Measurements from ENCODE around the gene SDF4. TPM values are rescaled to one million over a fixed set of nuclear protein-coding genes. Genes with fewer than 3 reads are reported as not detected.

The SDF4 gene
- total RNA-seq, 2 donors from 2014 or later, result 85.9 to 95.6 TPM

DNA sequence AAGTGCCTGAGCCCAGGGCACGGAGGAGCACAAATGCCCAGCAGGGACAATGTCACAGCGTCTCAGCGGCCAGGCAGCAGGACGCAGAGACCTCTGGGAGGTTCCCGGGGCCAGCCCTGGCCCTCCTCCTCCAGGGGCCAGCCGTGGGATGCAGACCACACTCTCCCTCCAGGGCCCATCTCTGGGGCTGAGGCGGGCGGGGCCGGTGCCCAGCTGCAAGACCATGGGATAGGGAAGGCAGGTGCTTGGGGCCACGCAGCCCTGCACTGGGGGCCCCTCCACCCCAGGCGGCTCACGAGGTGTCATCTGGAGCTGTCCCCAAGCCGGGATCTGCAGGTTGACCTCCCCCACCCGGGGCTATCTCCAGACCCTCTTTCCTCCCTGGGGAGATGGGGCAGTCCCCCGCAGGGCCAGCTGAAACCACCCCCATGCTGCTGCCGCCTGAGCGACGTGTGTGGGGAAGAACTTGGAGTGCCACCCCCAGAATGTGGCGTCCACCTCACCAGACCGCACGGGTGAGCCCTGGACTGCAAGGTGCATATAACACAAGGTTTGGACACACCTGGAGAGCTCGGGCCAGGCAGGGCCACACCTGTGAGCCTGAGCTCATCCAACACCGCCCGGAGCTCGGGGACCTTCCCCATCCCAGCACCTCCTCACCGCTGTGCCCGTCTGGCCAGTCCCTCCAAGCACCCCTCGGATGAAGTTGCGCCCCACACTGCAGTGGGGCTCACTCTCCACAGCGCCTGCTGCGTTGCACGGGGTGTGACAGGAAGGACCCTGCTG lies 62.2 kb downstream of the SDF4 start:
- Mint-ChIP-seq H3K36me3 (ENCODE audit: low read depth) (peaks cover 2% of the 10 kb centered on the region), H3K27me3 (ENCODE audit: insufficient read depth) (peaks cover 4% of the 10 kb centered on the region), H3K27ac (no peak overlapping the region), H3K4me1 (no peaks in the 10 kb centered on the region), H3K4me3 (no peak overlapping the region), H3K9me3 (no peaks in the 10 kb centered on the region)
- Histone ChIP-seq H3K4me3 (ENCODE audit: low read length) (no peak overlapping the region), H3K27me3 (ENCODE audit: control insufficient read depth, insufficient read depth, low read length, poor library complexity, severe bottlenecking) (no peaks in the 10 kb centered on the region), H3K9me3 (ENCODE audit: control insufficient read depth, low read length) (no peaks in the 10 kb centered on the region), H3K36me3 (ENCODE audit: control insufficient read depth, insufficient read depth, low read length) (no peaks in the 10 kb centered on the region), H3K4me1 (ENCODE audit: control insufficient read depth, insufficient read depth, low read length) (no peaks in the 10 kb centered on the region), H3K27ac (ENCODE audit: low read depth, low read length) (no peak overlapping the region), H3K9ac (ENCODE audit: extremely low read depth, low read length, poor library complexity, severe bottlenecking) (no peak overlapping the region)
- TF ChIP-seq, protein P1, sequence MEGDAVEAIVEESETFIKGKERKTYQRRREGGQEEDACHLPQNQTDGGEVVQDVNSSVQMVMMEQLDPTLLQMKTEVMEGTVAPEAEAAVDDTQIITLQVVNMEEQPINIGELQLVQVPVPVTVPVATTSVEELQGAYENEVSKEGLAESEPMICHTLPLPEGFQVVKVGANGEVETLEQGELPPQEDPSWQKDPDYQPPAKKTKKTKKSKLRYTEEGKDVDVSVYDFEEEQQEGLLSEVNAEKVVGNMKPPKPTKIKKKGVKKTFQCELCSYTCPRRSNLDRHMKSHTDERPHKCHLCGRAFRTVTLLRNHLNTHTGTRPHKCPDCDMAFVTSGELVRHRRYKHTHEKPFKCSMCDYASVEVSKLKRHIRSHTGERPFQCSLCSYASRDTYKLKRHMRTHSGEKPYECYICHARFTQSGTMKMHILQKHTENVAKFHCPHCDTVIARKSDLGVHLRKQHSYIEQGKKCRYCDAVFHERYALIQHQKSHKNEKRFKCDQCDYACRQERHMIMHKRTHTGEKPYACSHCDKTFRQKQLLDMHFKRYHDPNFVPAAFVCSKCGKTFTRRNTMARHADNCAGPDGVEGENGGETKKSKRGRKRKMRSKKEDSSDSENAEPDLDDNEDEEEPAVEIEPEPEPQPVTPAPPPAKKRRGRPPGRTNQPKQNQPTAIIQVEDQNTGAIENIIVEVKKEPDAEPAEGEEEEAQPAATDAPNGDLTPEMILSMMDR (conservative IDR thresholded peaks at IDR 0.05), result no peak
- WGBS, 2 experiments (ENCODE audit: insufficient coverage in 1 of 2, insufficient read length in 1 of 2), result 84 to 88% methylated on average over 20 to 32 of the region's 32 CpGs
- DNase-seq, result peak; percentile 45

DNA sequence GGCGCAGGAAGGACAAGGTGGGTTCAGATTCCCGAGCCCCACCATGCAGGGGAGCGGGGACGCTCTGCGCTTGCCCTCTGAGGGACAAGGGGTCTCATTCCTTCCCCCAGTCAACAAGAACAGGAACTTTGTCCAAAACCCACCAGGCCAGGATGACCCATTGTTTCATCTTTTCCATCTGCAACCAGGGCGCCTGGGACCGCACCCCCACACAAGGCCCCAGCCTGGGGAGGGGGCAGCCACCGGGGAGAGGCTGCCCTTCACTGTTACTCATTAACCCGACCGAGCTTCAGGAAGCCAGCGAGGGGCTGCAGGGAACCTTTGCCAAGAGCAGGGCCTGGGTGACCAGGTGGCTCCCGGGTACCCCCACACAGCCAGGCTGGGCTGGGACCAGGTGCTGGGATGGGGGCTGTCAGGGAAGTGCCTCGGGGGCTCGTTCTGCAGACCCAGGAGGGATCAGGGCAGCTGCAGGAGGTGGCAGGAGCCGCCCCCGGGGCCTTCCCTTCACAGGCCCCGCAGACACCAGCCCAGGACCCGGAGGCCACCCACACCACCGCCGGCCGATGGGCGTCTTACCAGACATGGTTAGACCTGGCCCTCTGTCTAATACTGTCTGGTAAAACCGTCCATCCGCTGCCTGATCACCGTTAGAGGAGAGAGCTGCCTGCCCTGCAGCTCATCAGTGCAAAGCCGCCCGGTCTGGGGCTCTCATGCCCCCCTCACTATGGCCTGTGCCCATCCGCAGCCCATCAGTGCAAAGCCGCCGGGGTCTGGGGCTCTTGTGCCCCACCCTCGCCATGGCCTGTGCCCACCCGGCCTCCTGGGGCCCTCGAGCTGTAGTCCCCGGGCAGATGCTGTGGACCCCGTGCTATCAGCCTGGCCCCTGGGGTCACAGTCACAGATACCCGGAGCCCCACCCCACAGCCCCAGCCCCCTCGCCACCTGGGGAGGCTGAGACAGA lies 63.1 kb downstream of the SDF4 start:
- Histone ChIP-seq H3K36me3 (ENCODE audit: control insufficient read depth, insufficient read depth, low read length) (no peaks in the 10 kb centered on the region), H3K27ac (ENCODE audit: low read depth, low read length) (no peak overlapping the region), H3K27me3 (ENCODE audit: control insufficient read depth, insufficient read depth, low read length, poor library complexity, severe bottlenecking) (no peaks in the 10 kb centered on the region), H3K4me1 (ENCODE audit: control insufficient read depth, insufficient read depth, low read length) (no peaks in the 10 kb centered on the region), H3K9me3 (ENCODE audit: control insufficient read depth, low read length) (no peaks in the 10 kb centered on the region), H3K9ac (ENCODE audit: extremely low read depth, low read length, poor library complexity, severe bottlenecking) (no peak overlapping the region), H3K4me3 (ENCODE audit: low read length) (no peak overlapping the region)
- no peak overlapping the region for H3K27ac Mint-ChIP-seq
- no peaks in the 10 kb centered on the region for H3K9me3 Mint-ChIP-seq
- peak; percentile 46 for DNase-seq
- peaks cover 7% of the 10 kb centered on the region for H3K27me3 Mint-ChIP-seq (ENCODE audit: insufficient read depth)
- TF ChIP-seq, protein P1 (conservative IDR thresholded peaks at IDR 0.05), result no peak
- peaks cover 5% of the 10 kb centered on the region for H3K4me1 Mint-ChIP-seq
- no peaks in the 10 kb centered on the region for H3K36me3 Mint-ChIP-seq (ENCODE audit: low read depth)
- 92 to 94% methylated on average over 18 to 37 of the region's 37 CpGs for WGBS, 2 experiments (ENCODE audit: insufficient coverage in 1 of 2, insufficient read length in 1 of 2)
- no peak overlapping the region for H3K4me3 Mint-ChIP-seq

DNA sequence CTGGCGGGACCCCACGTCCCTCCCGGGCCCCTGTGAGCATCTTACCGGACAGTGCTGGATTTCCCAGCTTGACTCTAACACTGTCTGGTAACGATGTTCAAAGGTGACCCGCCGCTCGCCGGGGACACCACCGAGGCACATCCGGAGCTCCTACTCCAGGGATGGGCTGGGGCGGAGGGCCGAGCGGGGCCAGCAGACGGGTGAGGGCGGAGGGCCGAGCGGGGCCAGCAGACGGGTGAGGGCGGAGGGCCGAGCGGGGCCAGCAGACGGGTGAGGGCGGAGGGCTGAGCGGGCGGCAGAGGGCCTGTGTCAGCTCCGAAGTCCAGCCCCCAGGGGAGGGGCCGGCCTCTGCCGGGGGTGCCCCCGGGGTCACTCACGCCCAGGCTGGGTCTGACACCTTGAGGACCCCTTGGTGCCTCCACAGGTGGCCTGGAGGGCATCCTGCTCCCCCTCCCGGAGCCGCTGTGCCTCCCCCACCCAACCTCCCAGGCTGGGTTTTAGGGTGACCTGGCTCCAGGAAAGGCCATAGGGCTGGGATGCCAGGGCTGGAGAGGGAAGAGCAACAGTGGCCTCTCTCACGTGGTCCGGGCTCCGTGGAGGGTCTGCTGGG lies 63.9 kb downstream of the SDF4 start:
- no peak for DNase-seq
- Mint-ChIP-seq H3K36me3 (ENCODE audit: low read depth) (no peaks in the 10 kb centered on the region), H3K9me3 (no peaks in the 10 kb centered on the region), H3K4me3 (no peak overlapping the region), H3K4me1 (peaks cover 7% of the 10 kb centered on the region), H3K27ac (no peak overlapping the region), H3K27me3 (ENCODE audit: insufficient read depth) (peaks cover 7% of the 10 kb centered on the region)
- TF ChIP-seq, protein P1 (conservative IDR thresholded peaks at IDR 0.05), result no peak
- no peak overlapping the region for H3K9ac ChIP-seq (ENCODE audit: extremely low read depth, low read length, poor library complexity, severe bottlenecking)
- H3K36me3 ChIP-seq (ENCODE audit: control insufficient read depth, insufficient read depth, low read length), result no peaks in the 10 kb centered on the region
- H3K27ac ChIP-seq (ENCODE audit: low read depth, low read length), result no peak overlapping the region
- no peaks in the 10 kb centered on the region for H3K27me3 ChIP-seq (ENCODE audit: control insufficient read depth, insufficient read depth, low read length, poor library complexity, severe bottlenecking)
- H3K9me3 ChIP-seq (ENCODE audit: control insufficient read depth, low read length), result no peaks in the 10 kb centered on the region
- H3K4me3 ChIP-seq (ENCODE audit: low read length), result no peak overlapping the region
- no peaks in the 10 kb centered on the region for H3K4me1 ChIP-seq (ENCODE audit: control insufficient read depth, insufficient read depth, low read length)
- WGBS, 2 experiments (ENCODE audit: insufficient coverage in 1 of 2, insufficient read length in 1 of 2), result 91% methylated on average over 15 to 35 of the region's 36 CpGs

Data from endodermal cell (in vitro differentiated cells).